IMR-90 (cell line): ENCODE measurements around the gene ANAPC1. TPM values are rescaled to one million over a fixed set of nuclear protein-coding genes. Genes with fewer than 3 reads are reported as not detected.
A peak's percentile ranks its signal among the peaks of the same experiment; 100 is the strongest.

Experiments
- ATAC-seq: fragments of 200-7000 bp; cut with Tn5 transposase; 2 replicates; pipeline ENCODE4 v1.9.1; 2020; ENCODE audit warnings: low read depth, mild to moderate bottlenecking, moderate library complexity
- BruUV-seq: library from RNA; stranded (reverse); fragments of 400-500 nt; replicated peaks from 2 replicates; lab custom pipeline; 2021; lab: Mats Ljungman, UMichigan
- CTCF ChIA-PET: fragments of 300-600 bp; formaldehyde crosslinking; extraction: SDS; loops from one replicate; lab custom pipeline; 2021; ENCODE audit warnings: antibody characterized with exemption; lab: Yijun Ruan, JAX
- POLR2A ChIA-PET: fragments of 300-600 bp; sonication (Branson Sonifier 250); formaldehyde crosslinking; loops from one replicate; lab custom pipeline; 2022; ENCODE audit warnings: antibody characterized with exemption; ENCODE audit not compliant: unreplicated experiment; lab: Charles Lee
- DNase-seq: peaks from one replicate; pipeline ENCODE4 v3.0.0; 2013
- H2AFZ ChIP-seq: replicated peaks from 2 replicates; pipeline ENCODE3; 2013; ENCODE audit warnings: low read length, mild to moderate bottlenecking; ENCODE audit not compliant: poor library complexity
- H2AK5ac ChIP-seq: 2 replicates; pipeline ENCODE4 v1.6.1; 2013; ENCODE audit warnings: low read depth, low read length, inconsistent platforms
- H2AK9ac ChIP-seq: replicated peaks from 2 replicates; pipeline ENCODE3; 2013; ENCODE audit warnings: mild to moderate bottlenecking, low read depth, low read length, moderate library complexity; ENCODE audit not compliant: poor library complexity
- H2BK120ac ChIP-seq: 2 replicates; pipeline ENCODE4 v1.6.1; 2013; ENCODE audit warnings: low read depth, low read length, inconsistent platforms
- H2BK15ac ChIP-seq: 3 replicates; pipeline ENCODE4 v1.6.1; 2013; ENCODE audit warnings: low read depth, low read length, inconsistent platforms
- H2BK20ac ChIP-seq: 2 replicates; pipeline ENCODE4 v1.6.1; 2013; ENCODE audit warnings: low read depth, mild to moderate bottlenecking, inconsistent platforms, low read length, moderate library complexity
- H2BK5ac ChIP-seq: 2 replicates; pipeline ENCODE4 v1.6.1; 2013; ENCODE audit warnings: mild to moderate bottlenecking, low read depth, low read length, inconsistent platforms; ENCODE audit not compliant: poor library complexity, severe bottlenecking
- H3K14ac ChIP-seq: replicated peaks from 2 replicates; pipeline ENCODE4 v1.6.1; 2013; ENCODE audit warnings: low read depth, low read length, inconsistent platforms
- H3K18ac ChIP-seq: 2 replicates; pipeline ENCODE4 v1.6.1; 2013; ENCODE audit warnings: low read depth, low read length, control low read depth
- H3K23ac ChIP-seq: 2 replicates; pipeline ENCODE4 v1.6.1; 2013; ENCODE audit warnings: low read depth, low read length, inconsistent platforms
- H3K27ac ChIP-seq: 2 replicates; pipeline ENCODE4 v1.5.1; 2013; ENCODE audit warnings: mild to moderate bottlenecking, control low read depth, low read length; ENCODE audit not compliant: insufficient read depth
- H3K27me3 ChIP-seq: 2 replicates; pipeline ENCODE4 v1.6.1; 2013; ENCODE audit warnings: low read length; ENCODE audit not compliant: control insufficient read depth, insufficient read depth
- H3K36me3 ChIP-seq: 2 replicates; pipeline ENCODE4 v1.6.1; 2013; ENCODE audit warnings: low read length, mixed read lengths; ENCODE audit not compliant: control insufficient read depth, insufficient read depth
- H3K4ac ChIP-seq: 2 replicates; pipeline ENCODE4 v1.6.1; 2013; ENCODE audit warnings: low read depth, low read length, inconsistent platforms
- H3K4me1 ChIP-seq: 2 replicates; pipeline ENCODE4 v1.6.1; 2013; ENCODE audit warnings: low read length, mixed read lengths; ENCODE audit not compliant: control insufficient read depth, insufficient read depth
- H3K4me2 ChIP-seq: 2 replicates; pipeline ENCODE4 v1.6.1; 2013; ENCODE audit warnings: low read depth, mild to moderate bottlenecking, control low read depth, low read length, moderate library complexity
- H3K4me3 ChIP-seq: 2 replicates; pipeline ENCODE4 v1.5.1; 2013; ENCODE audit warnings: low read depth, mild to moderate bottlenecking, control low read depth, low read length, moderate library complexity; ENCODE audit not compliant: insufficient read depth
- H3K56ac ChIP-seq: 2 replicates; pipeline ENCODE4 v1.6.1; 2013; ENCODE audit warnings: low read length, inconsistent platforms; ENCODE audit not compliant: insufficient read depth; ENCODE audit errors: extremely low read depth
- H3K79me1 ChIP-seq, 2 experiments: 2 replicates each; pipeline ENCODE4 v1.6.1; 2013; ENCODE audit warnings: low read length in 2 of 2, inconsistent platforms in 1 of 2, low read depth in 1 of 2
- H3K9ac ChIP-seq: 2 replicates; pipeline ENCODE4 v1.6.1; 2013; ENCODE audit warnings: low read depth, low read length, control low read depth
- H3K9me1 ChIP-seq: 2 replicates; pipeline ENCODE4 v1.6.1; 2013; ENCODE audit warnings: low read length, inconsistent platforms; ENCODE audit not compliant: insufficient read depth
- H3K9me3 ChIP-seq: 2 replicates; pipeline ENCODE4 v1.6.1; 2013; ENCODE audit warnings: low read length; ENCODE audit not compliant: control insufficient read depth, insufficient read depth
- H4K20me1 ChIP-seq: 2 replicates; pipeline ENCODE4 v1.6.1; 2013; ENCODE audit warnings: low read length, inconsistent platforms; ENCODE audit not compliant: insufficient read depth
- H4K5ac ChIP-seq: 2 replicates; pipeline ENCODE4 v1.6.1; 2013; ENCODE audit warnings: mild to moderate bottlenecking, low read depth, low read length, control low read depth
- H4K8ac ChIP-seq, 2 experiments: 2 replicates each; pipeline ENCODE4 v1.6.1; 2013; ENCODE audit warnings: low read depth in 2 of 2, low read length in 2 of 2, control low read depth in 1 of 2, inconsistent platforms in 1 of 2
- H4K91ac ChIP-seq: 2 replicates; pipeline ENCODE4 v1.6.1; 2013; ENCODE audit warnings: low read depth, low read length, inconsistent platforms; ENCODE audit not compliant: insufficient read depth
- CEBPB ChIP-seq: IDR thresholded peaks from 2 replicates; pipeline ENCODE4 v1.6.1; 2012; ENCODE audit warnings: low read depth, low read length, improper control_type of control experiment
- CHD1 ChIP-seq: IDR thresholded peaks from 2 replicates; pipeline ENCODE4 v1.6.1; 2012; ENCODE audit warnings: low read depth, low read length, improper control_type of control experiment
- FOS ChIP-seq: fragments of 150-350 bp; IDR thresholded peaks from 2 replicates; pipeline ENCODE4 v1.6.1; 2016; ENCODE audit warnings: low read depth, low read length
- MAFK ChIP-seq: IDR thresholded peaks from 2 replicates; pipeline ENCODE4 v1.6.1; 2012; ENCODE audit warnings: low read depth, low read length, improper control_type of control experiment
- MXI1 ChIP-seq: IDR thresholded peaks from 2 replicates; pipeline ENCODE4 v1.6.1; 2012; ENCODE audit warnings: low read depth, mild to moderate bottlenecking, low read length, moderate library complexity, borderline replicate concordance
- NFE2L2 ChIP-seq: fragments of 150-350 bp; IDR thresholded peaks from 2 replicates; pipeline ENCODE4 v1.6.1; 2016; ENCODE audit warnings: low read depth, mild to moderate bottlenecking, low read length
- POLR2A ChIP-seq: IDR thresholded peaks from 2 replicates; pipeline ENCODE4 v1.6.1; 2012; ENCODE audit warnings: mild to moderate bottlenecking, low read depth, low read length
- RAD21 ChIP-seq: IDR thresholded peaks from 2 replicates; pipeline ENCODE4 v1.6.1; 2012; ENCODE audit warnings: low read length, improper control_type of control experiment
- RCOR1 ChIP-seq: IDR thresholded peaks from 2 replicates; pipeline ENCODE4 v1.6.1; 2012; ENCODE audit warnings: mild to moderate bottlenecking, low read length, improper control_type of control experiment; ENCODE audit not compliant: insufficient replicate concordance
- RFX5 ChIP-seq: IDR thresholded peaks from 2 replicates; pipeline ENCODE4 v1.8.0; 2012; ENCODE audit warnings: low read depth, mild to moderate bottlenecking, low read length, moderate library complexity
- SMC3 ChIP-seq: fragments of 150-350 bp; IDR thresholded peaks from 2 replicates; pipeline ENCODE4 v1.6.1; 2016; ENCODE audit warnings: low read depth, mild to moderate bottlenecking, antibody characterized with exemption, low read length, moderate library complexity
- WGBS, 2 experiments: methylation state at CpG; one replicate each; pipeline versions ENCODE4 v1.1.5 to v1.1.7; 2013; ENCODE audit warnings: missing lambda C conversion rate in 2 of 2; ENCODE audit not compliant: insufficient read length in 1 of 2; ENCODE audit errors: extremely low coverage in 2 of 2; 5-methylcytosine and 5-hydroxymethylcytosine counted together
- dilution Hi-C: fragments of 300-500 bp; cut with HindIII; formaldehyde crosslinking; loops from one replicate; pipeline ENCODE4 v1.14.3; 2018; ENCODE audit warnings: low sequenced_read_pairs; ENCODE audit not compliant: unreplicated experiment
- in situ Hi-C: fragments of 300-500 bp; cut with MboI; formaldehyde crosslinking; loops from 3 replicates; pipeline ENCODE4 v1.14.3; 2019; ENCODE audit warnings: low sequenced_read_pairs, inconsistent platforms, mixed read lengths
- intact Hi-C: fragments of 100-400 bp; cut with micrococcal nuclease; formaldehyde crosslinking; loops from 2 replicates; pipeline ENCODE4 v1.10.0; 2022
- polyA plus RNA-seq, 3 experiments: library from polyadenylated mRNA; depleted of rRNA; stranded (reverse); fragments of >200 nt; gene quantifications; 2 replicates each; pipeline ENCODE4 v1.2.3, GENCODE V29; 2012; ENCODE audit warnings: low replicate concordance in 1 of 3
- total RNA-seq: library from RNA; depleted of rRNA; stranded (reverse); fragments of >200 nt; gene quantifications from 2 replicates; pipeline ENCODE4 v1.2.3, GENCODE V29; 2012
- TF ChIP-seq, protein P1 (sequence below): fragments of 150-350 bp; IDR thresholded peaks from 2 replicates; pipeline ENCODE4 v1.6.1; 2017; ENCODE audit warnings: mild to moderate bottlenecking, antibody characterized with exemption, low read length, low read depth
- TF ChIP-seq, protein P2 (sequence below): fragments of 150-350 bp; IDR thresholded peaks from 2 replicates; pipeline ENCODE4 v1.6.1; 2016; ENCODE audit warnings: low read depth, mild to moderate bottlenecking, low read length, moderate library complexity, borderline replicate concordance

Gene ANAPC1
- total and polyA plus RNA-seq, 2 of the 4 experiments (the other 2 are of a cell fraction), result 14.6 to 50.7 TPM

DNA sequence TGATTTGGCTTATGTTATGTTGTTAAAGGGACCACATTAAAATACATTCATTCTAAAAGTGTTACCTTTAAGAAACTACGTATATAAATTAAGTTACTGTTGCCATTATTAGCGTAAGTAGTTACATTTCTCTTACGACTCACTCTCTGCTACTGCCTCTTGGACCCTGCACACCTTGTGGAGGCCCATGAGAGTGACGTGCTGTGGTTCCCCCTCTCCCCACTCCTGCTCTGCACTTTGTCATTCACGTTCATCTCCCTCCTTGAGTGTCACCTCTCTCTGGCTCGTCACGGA, 13.6 kb upstream of the ANAPC1 start:
- Histone ChIP-seq H3K18ac (peak overlapping the region; percentile 29; the same call in 1 of the 2 replicates), H2AFZ (peak overlapping the region; percentile 91), H2BK5ac (no peak overlapping the region), H3K9me1 (peaks cover 3% of the 10 kb centered on the region; the same call in 1 of the 2 replicates), H2AK5ac (no peak overlapping the region), H3K36me3 (no peaks in the 10 kb centered on the region), H3K23ac (peak overlapping the region; percentile 26; the same call in 1 of the 2 replicates), H3K79me1 (no peaks in the 10 kb centered on the region), H3K14ac (0 out of 2 replicates have a peak overlapping the region, but pooled peaks have one; percentile 3), H4K5ac (peak overlapping the region; percentile 19; the same call in 1 of the 2 replicates), H4K8ac (no peak overlapping the region; a peak in 1 of 4 replicates), H3K4me1 (peaks cover 4% of the 10 kb centered on the region), H3K4me2 (peak overlapping the region; percentile 99), H2BK15ac (no peak overlapping the region), H3K4ac (0 out of 2 replicates have a peak overlapping the region, but pooled peaks have one; percentile 1), H3K27me3 (peaks cover 50% of the 10 kb centered on the region), H3K56ac (no peak overlapping the region), H4K91ac (no peak overlapping the region), H3K9ac (peak overlapping the region; percentile 70), H2BK20ac (no peak overlapping the region), H4K20me1 (no peaks in the 10 kb centered on the region), H3K4me3 (peak overlapping the region; percentile 67), H3K9me3 (no peaks in the 10 kb centered on the region), H2AK9ac (peak overlapping the region; percentile 31), H2BK120ac (no peak overlapping the region), H3K27ac (peak overlapping the region; percentile 47; the same call in 1 of the 2 replicates)
- DNase-seq (no peak), ATAC-seq (no peak; the same call in 1 of the 2 replicates)
- no peak for TF ChIP-seq RCOR1
- no peak for TF ChIP-seq SMC3
- TF ChIP-seq FOS, result no peak
- TF ChIP-seq POLR2A, result no peak
- TF ChIP-seq RAD21, result no peak
- TF ChIP-seq CHD1, result no peak
- no peak for TF ChIP-seq CEBPB
- no peak for TF ChIP-seq MXI1
- TF ChIP-seq MAFK, result no peak
- TF ChIP-seq, protein P1, sequence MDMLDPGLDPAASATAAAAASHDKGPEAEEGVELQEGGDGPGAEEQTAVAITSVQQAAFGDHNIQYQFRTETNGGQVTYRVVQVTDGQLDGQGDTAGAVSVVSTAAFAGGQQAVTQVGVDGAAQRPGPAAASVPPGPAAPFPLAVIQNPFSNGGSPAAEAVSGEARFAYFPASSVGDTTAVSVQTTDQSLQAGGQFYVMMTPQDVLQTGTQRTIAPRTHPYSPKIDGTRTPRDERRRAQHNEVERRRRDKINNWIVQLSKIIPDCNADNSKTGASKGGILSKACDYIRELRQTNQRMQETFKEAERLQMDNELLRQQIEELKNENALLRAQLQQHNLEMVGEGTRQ, result no peak
- no peak for TF ChIP-seq RFX5
- TF ChIP-seq, protein P2, sequence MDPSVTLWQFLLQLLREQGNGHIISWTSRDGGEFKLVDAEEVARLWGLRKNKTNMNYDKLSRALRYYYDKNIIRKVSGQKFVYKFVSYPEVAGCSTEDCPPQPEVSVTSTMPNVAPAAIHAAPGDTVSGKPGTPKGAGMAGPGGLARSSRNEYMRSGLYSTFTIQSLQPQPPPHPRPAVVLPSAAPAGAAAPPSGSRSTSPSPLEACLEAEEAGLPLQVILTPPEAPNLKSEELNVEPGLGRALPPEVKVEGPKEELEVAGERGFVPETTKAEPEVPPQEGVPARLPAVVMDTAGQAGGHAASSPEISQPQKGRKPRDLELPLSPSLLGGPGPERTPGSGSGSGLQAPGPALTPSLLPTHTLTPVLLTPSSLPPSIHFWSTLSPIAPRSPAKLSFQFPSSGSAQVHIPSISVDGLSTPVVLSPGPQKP, result no peak
- no peak for TF ChIP-seq NFE2L2
- 0% methylated on average over 3 of the region's 7 CpGs; no CpG with 5 or more reads in 1 of the 2 experiments for WGBS, 2 experiments
- intact Hi-C loops, result no loop called here
- dilution Hi-C loops, result no loop called here
- no TSS peak for BruUV-seq
- in situ Hi-C loops, result no loop called here
- CTCF ChIA-PET, result interaction anchor here (0.7 kb wide), 1 partner anchor 10 kb away, joined by 6 read pairs; no protein-coding TSS in a partner anchor
- POLR2A ChIA-PET, result no interaction called here
